GM11168 (cell line): Measurements from ENCODE around the gene IGFBP5.

Source experiments
- in situ Hi-C: fragments of 300-500 bp; cut with MboI; formaldehyde crosslinking; loops from one replicate; pipeline ENCODE4 v1.12.0; 2022; ENCODE audit warnings: low sequenced_read_pairs; ENCODE audit not compliant: unreplicated experiment

IGFBP5 gene

DNA sequence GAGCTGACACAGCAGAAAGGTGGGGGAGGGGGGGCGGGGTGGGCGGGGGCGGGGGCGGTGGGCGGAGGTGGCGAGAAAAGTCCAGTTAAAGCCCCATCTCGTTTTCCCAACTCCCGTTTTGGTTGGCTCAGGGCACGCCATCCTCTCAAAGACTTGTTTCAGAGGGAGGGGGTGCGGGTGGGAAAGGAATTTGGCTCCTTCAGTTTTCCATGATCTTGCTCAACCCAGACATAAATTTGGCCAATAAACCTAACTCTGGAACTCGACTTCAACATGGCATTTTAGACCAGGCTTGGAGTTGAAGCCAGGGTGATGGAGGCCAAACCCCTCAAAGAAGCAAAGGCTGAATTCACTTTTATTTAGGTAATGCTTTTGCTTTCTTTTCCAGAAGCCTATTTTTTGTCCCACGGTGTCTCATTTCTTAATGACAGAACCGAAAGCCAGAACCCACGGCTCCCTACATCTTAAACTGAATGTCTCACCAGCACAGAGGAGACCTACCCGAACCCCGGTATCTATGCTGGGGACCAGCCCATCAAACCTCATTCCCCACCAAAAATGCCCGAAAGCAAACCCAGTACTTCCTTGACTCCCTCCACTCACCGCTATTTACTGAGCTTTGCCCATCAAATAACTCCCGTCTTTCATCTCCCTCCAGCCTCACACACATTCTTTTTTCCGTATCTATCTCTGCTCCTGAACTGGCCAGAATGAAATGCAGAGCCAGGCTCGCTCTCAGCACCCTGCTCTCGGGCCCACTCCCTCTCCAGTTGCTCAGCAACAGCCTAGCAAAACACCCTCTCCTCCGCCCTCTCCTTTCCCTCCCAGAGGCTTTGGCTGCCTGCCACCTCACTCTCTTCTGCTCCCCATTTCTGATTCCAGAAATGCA lies 4.3 kb downstream of the IGFBP5 start:
- in situ Hi-C loops = loop anchor here (25.0 kb wide), 1 partner anchor 1021 kb away; no protein-coding TSS in a partner anchor

DNA sequence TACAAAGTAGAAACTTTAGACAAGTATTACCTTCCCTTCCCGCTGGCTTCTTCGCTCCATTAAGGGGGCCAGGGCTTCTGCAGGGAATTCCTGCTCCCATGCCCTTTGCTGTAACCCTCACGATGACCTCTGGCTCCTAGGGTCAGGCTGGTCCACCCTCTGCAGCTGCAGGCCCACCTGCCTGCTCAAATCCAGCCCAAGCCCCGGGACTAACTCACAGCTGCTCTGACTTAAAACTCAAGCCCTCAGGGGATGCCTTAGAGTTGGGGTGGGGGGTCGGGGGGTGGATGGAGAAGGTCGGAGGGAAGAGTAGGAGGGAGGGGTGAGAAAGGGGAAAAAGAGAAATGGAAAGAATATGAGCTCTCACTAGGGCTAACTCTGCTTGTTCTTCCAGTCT lies 4.9 kb downstream of the IGFBP5 start:
- in situ Hi-C loops = loop anchor here (25.0 kb wide), 1 partner anchor 1022 kb away; no protein-coding TSS in a partner anchor

DNA sequence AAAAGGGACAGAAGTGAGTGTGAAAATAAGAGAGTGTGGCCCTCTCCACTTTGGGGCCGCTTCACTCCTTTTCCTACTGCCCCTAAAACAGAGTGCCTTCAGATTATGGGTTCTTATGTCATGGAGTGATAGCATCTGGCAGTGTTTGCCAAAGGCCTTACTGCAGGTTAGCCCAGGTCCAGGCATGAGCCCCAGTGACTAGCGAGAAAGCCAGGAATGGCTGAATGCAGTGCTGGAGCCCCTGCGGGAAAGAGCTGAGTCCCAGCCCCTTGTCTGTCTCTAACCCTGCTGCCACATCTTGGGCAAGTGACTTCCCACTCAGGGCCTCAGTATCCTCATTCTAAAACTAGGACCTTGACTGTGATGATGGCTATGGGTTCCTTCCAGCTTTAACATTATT lies 6.0 kb downstream of the IGFBP5 start:
- in situ Hi-C loops = loop anchor here (25.0 kb wide), 1 partner anchor 1023 kb away; no protein-coding TSS in a partner anchor

DNA sequence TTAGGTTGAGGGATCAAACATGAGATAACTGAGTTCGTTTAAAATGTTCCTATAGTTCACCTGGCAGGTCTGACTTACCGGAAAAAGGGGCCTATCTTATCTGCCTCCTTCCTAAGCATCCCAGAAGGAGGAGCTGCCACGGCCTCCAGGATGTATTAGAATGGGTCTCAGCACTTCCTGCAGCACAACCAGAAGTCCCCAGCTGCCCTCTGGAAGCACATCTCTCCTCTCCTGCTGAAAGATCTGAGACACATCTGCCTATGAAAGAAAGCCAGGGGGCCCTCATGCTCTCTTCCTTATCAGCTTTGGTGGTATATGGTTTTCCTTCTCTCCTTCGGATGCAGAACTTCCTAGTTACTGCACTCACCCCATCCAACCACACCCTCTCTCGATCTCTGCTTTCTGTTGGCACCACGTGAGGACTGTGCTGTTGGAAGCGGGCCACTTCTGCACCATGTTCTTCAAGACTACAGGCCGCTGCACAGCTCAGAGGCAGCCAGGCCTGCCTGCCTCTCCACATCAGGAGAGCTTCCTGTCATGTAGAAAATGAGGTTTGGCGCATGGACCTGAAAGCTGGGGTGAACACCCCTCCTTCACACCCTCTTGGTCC lies 6.5 kb downstream of the IGFBP5 start:
- in situ Hi-C loops = loop anchor here (25.0 kb wide), 1 partner anchor 1023 kb away; no protein-coding TSS in a partner anchor

DNA sequence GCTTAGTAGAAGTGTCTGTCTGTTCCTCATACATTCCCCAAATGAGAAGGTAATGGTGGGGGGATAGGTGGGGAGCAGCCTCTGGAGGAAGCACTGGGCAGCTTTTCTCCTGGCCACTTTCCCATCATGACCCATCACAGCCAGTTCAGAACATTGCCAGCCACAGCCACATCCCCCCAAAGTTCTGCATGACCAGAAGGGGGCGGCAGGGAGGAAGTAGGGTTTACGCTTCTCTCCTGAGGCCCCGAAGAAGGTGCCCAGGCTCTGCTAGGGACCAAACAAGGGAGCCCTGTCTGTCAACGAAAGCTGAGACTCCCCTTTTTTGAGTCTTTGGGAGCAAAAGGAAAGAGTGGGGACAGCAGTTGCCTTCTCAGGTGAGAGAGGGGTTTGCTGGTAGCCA lies 7.7 kb downstream of the IGFBP5 start:
- in situ Hi-C loops = loop anchor here (25.0 kb wide), 1 partner anchor 1025 kb away; no protein-coding TSS in a partner anchor

DNA sequence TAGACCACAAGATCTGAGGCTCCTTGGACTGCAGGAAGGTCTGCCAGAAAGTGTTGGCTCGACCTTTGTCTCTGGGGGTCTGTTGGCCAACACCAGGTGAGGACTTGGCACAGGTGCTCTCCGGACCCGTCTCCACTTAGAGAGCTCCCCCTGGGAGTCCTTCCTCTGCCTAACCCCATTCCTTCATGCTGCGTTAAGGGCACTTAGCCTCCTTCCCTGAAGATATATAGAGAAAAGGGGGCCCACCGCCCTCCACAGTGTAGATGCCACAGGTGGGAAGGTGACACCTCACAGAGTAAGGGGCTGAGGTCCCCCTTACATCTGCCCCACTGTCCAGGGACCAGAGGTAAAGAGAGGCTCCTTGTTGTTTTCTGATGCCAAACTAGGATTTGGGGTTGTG lies 8.2 kb downstream of the IGFBP5 start:
- in situ Hi-C loops = loop anchor here (25.0 kb wide), 1 partner anchor 1025 kb away; no protein-coding TSS in a partner anchor

DNA sequence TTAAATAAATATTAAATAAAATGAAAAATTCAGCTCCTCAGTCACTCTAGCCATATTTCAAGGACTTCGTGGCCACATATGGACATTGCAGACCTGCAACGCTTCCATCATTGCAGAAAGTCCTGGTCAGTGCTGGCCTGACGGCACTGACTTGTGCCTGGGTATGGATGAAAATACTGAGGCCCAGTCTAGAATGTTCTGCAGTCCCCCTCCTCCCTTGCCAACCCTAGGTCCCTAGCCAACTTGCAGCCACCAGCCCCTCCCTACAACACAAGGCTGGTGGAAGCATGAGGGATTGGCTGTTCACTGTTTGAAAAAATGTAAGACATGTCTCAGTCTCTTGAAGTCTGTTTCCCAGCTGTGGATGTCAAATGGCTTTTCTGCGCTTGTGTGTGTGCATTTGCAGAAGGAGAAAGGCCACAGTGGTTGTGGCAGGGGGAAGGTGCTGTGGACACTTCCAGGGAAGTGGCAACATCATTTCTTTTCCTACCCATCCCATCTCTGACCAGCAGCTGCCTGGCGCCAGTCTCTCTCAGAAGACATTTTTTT lies 9.9 kb downstream of the IGFBP5 start:
- in situ Hi-C loops = loop anchor here (25.0 kb wide), 1 partner anchor 1027 kb away; no protein-coding TSS in a partner anchor

DNA sequence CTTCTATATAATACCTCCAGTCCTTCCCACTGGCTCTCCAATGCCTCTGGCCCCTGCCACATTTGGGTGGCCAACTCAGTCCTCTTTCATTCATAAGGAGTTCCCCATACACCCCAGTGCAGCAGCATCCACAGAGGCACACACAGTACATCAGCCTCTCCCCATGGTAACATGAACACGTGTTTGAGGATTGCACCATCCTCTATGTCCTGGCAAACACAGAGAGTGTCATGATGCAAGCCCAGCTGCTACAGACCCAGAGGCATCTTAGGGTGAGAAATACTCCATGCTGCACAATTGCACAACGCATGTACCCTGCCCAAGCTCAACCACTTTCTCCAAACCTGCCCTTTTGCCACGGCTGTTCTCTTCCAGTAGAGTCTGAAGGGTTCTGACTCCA lies 11.5 kb downstream of the IGFBP5 start:
- in situ Hi-C loops = loop anchor here (25.0 kb wide), 1 partner anchor 1028 kb away; no protein-coding TSS in a partner anchor

DNA sequence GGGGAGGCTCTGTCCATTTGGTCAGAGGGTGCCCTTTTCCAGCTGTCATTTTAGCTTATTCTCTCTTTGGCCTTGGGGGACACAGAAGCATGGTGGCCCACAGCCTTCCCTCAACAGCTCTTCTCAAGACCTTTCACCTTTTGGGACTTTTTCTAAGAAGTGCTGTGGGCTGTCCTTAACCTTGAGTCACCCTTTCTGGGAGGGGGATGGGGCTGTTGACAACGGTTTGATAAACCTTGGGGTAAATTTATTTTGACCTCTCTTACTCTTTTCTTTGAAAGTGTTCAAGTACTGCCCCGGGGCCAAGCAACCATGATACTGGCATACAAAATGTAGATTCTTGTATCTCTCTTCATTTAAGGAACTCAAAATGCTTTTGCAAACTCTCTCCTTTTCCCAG lies 13.7 kb downstream of the IGFBP5 start:
- in situ Hi-C loops = loop anchor here (25.0 kb wide), 1 partner anchor 1031 kb away; no protein-coding TSS in a partner anchor

DNA sequence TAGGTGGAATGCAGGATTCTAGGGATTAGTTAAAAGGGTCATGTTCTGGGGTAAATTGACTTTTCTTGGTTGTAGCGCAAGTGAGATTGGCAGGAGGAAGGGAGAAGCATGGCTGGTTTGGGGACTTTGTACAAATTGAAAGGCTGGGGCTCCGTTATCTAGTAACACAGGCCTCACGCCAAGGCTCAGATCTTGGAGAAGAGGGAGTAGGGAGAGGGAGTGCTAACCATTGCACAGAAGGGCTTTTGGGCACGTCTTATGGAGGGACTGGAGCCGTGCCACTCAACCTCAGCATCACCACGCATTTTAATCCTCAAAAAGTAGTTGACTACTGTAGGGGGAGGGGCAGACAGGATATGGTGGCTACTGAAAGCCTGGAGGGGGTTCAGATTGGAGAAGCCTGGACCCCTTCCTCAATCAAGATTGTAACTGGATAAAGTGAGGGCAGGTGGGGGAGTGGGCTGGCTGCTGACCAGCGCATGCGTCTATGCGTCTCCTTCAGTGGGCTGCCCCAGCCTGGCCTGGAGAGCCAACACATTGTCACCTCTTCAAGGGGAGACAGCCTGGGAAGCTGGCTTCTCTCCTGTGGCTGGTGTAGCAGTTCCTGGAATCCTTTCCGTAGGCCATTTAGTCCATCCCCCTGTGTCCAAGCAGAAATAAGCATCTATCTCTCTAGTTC lies 14.3 kb downstream of the IGFBP5 start:
- in situ Hi-C loops = loop anchor here (25.0 kb wide), 1 partner anchor 1031 kb away; no protein-coding TSS in a partner anchor

DNA sequence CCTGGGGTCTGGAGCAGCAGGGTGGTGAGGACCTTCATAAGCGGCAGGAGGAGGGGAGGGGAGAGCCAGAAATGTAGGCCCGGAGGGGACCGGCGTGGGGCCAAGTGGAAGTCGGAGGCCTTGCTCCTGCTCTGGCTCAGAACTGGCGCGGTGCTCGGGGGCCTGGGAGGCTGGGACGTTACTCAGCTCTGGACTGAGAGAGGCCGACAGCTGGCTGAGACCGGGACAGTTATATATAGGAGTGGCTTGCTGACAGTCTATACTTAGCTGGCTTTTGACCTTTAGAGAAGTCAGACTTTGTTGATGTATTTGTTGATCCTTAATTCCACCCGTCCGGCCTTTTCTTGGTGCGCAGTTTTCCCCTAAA lies 15.7 kb downstream of the IGFBP5 start:
- in situ Hi-C loops = loop anchor here (25.0 kb wide), 1 partner anchor 1033 kb away; no protein-coding TSS in a partner anchor

DNA sequence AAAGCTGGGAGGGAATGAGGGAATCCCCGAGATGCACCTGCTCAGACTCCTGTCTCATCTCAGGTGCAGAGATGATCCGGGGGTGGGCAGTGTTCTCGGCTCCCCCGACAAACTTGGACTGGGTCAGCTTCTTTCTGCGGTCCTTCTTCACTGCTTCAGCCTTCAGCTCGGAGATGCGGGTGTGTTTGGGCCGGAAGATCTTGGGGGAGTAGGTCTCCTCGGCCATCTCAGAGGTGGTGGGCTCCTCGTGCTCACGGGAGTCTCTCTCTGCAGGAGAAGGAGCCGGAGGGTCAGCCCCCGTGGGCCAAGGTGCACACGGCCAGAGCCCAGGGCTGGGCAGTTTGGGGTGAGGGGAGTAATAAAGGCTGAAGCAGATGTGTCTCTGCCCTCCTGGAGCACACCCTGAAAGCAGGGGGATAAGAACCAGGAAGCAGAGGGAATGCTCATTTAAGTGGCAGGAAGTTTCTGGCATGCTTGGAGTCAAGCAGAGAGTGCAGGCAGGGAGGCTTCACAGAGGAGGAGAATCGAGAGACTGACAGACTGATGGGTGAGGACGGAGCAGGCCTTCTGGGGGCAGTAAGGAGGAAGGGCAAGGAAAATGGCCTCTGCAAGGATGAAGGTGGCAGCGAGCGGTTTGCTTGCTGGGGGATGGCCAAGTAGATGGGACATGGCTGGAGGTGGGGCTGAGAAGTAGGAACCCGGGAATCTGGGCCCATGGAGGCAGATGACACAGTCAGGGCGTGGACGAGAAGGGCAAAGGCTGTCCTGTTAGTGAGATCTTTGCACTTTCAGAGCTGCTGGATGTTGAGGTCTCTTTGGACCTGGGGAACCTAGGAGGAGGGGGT lies 16.3 kb downstream of the IGFBP5 start:
- in situ Hi-C loops = loop anchor here (25.0 kb wide), 1 partner anchor 1033 kb away; no protein-coding TSS in a partner anchor

DNA sequence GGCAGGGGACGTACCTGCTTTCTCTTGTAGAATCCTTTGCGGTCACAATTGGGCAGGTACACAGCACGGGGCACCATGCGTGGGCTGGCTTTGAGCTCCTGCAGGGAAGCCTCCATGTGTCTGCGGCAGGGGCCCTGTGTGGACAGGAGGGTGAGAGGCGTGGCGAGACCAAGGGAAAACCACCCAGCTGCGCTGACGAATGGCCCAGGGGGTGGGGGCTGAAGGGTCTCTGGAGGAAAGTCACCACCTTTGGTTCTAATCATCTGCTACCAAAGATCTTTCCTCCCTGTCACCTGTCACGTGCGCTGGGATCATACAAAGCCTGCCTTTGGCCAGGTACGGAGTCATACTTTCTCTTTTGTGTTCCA lies 17.3 kb downstream of the IGFBP5 start:
- in situ Hi-C loops = loop anchor here (25.0 kb wide), 1 partner anchor 1034 kb away; no protein-coding TSS in a partner anchor

DNA sequence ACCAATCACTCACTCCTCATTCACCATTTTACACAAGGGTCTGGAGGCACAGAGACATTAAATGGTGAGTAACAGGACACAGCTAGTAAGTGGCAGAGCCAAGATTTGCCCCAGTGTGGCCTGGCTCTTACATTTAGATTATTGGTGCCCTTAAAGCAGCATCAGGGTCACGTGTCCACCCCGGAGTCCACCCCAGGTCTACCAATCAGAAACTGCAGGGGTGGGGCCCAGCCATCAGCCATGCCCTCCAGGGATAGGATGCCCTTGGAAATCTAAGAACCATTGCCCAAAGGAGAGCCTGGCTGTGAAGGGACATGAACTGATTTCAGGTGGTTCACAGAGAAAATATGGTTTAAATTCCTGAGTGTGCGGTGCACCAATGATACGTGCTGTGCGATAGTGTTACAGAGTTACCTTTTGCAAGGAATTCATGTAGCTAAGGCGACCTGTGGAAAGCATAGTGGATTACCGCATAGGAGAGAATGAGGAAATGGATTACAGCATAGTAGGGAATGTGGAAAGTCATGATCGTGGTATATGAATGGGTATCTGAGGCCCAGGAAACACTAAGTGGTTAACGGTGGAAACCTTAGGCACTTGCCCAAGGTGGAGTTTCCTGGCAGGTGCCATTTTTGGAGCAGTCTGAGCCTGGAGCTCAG lies 17.8 kb downstream of the IGFBP5 start:
- in situ Hi-C loops = loop anchor here (25.0 kb wide), 1 partner anchor 1035 kb away; no protein-coding TSS in a partner anchor

DNA sequence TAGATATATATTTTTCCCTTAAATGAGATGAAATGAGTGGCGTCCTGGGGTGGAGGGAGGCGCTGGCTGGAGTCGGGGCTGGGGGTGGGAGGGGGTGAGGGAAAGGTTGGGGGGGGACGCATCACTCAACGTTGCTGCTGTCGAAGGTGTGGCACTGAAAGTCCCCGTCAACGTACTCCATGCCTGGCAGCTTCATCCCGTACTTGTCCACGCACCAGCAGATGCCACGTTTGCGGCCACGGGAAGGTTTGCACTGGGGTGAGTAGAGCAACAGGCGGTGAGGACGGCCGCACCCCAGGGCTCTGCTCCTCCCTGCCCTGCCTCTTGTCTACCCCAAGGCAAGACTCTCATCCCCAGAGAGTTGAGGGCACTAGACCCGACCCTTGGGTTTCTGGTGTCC lies 18.7 kb downstream of the IGFBP5 start:
- in situ Hi-C loops = loop anchor here (25.0 kb wide), 1 partner anchor 1036 kb away; no protein-coding TSS in a partner anchor

DNA sequence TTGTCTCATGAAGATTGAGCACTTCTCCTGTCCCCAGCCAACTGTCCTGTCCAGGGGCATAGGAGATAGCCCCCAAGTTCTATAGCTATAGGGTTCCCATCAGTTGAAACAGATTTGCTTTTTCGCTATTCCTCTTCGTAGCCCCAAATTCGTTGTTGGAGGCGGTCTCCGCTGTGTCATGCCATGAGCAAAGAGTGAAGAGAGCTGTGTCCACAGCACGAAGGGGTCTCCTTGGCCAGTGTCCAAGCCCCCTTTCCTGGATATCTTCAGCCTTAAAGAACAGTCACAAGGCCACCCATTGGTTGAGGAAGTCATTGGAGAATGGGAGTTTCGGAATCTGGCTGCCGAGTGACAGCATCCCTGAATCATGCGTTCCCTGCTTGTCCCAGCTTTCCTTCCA lies 21.0 kb downstream of the IGFBP5 start:
- in situ Hi-C loops = no loop called here

DNA sequence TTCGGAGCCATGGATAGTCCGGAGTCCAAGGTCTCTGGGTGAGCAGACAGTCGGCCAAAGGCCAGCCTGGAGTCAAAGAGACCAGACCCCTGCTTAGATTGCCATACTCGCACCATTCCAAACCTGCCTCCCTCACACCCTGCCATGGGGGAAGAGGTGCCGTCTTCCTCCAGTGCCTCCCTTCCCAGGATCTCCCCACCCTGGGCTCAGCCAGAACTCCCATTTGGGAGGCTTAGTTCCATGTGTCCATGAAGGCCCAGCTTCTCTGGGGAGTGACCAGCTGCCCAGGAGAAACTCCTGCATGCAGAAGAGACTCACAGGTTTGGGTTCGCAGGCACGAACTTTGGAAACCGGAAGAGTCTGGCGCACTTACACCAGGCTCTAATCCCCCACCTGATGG lies 21.7 kb downstream of the IGFBP5 start:
- in situ Hi-C loops = no loop called here

DNA sequence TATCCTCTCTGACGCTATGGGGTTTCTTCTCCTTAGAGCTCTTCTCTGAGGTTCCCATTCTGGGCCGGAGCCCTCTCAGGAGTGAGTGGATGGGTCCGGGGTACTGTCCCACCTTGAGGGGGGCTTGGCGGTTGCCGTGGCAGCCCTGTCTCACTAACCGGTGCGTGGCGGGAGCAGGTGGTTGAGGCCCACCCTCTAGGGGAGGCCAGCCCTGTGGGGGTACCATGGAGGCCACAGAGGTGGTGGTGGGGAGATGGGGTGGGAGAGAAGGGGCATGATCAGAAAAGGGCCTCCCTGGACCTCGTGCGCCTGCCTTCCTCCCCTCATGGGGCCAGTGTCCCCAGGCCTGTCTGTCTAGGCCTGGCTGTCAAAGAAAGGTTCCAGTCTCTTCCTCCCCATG lies 22.3 kb downstream of the IGFBP5 start:
- in situ Hi-C loops = no loop called here

DNA sequence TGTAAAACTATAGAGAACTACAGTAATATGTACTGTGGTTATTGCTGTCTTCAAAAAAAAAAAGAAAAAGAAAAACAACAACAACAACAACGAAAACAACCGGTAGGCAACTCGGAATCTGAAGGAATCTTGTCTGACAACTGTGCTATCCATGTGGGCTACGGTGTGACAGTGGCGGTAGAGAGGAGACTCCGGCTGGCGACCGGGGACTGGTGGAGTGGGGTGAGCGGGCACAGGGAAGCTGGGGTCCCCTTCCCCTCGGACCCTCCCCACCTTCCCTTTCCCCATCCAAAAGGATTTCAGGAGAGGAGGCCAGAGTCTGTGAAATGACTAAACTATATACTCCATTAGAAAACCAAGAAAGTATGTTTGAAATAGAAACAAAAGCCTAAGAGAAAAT lies 22.9 kb downstream of the IGFBP5 start:
- in situ Hi-C loops = no loop called here
